ENCODE results near the gene ABRACL.

The ABRACL gene

DNA sequence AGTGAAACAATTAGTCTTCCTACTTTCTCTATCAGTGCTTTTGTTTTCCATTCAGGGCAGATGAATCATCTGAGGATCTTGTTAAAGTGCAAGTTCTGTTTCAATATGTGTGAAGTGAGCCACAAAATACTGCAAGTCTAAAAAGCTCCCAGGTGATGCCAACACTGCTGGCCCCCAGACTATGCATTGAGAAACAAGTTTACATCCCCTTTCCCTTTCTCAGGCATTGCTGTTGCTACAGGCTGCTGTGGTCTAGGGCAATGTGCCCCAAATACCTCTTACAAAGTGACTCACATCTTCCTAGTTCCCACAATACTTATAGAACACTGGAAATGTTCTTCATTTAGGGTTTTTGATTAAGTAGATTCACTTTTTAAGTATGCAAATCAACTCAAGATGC, 31.8 kb downstream of the ABRACL start:
- H3K79me2 ChIP-seq = no peaks in the 10 kb centered on the region
- TF ChIP-seq, protein P1, sequence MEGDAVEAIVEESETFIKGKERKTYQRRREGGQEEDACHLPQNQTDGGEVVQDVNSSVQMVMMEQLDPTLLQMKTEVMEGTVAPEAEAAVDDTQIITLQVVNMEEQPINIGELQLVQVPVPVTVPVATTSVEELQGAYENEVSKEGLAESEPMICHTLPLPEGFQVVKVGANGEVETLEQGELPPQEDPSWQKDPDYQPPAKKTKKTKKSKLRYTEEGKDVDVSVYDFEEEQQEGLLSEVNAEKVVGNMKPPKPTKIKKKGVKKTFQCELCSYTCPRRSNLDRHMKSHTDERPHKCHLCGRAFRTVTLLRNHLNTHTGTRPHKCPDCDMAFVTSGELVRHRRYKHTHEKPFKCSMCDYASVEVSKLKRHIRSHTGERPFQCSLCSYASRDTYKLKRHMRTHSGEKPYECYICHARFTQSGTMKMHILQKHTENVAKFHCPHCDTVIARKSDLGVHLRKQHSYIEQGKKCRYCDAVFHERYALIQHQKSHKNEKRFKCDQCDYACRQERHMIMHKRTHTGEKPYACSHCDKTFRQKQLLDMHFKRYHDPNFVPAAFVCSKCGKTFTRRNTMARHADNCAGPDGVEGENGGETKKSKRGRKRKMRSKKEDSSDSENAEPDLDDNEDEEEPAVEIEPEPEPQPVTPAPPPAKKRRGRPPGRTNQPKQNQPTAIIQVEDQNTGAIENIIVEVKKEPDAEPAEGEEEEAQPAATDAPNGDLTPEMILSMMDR (IDR thresholded peaks at IDR 0.05) = no peak
- no peak overlapping the region for H3K4me2 ChIP-seq (ENCODE audit: low read length)
- H3K27ac ChIP-seq = no peak overlapping the region
- no peak overlapping the region for H3K9ac ChIP-seq
- no peaks in the 10 kb centered on the region for H3K27me3 ChIP-seq (ENCODE audit: control insufficient read depth, insufficient read depth, low read length)
- H3K9me3 ChIP-seq (ENCODE audit: control insufficient read depth, low read length) = no peaks in the 10 kb centered on the region
- no peak overlapping the region for H3K4me3 ChIP-seq (ENCODE audit: low read depth, low read length)
- H2AFZ ChIP-seq = no peak overlapping the region
- H3K4me1 ChIP-seq = no peaks in the 10 kb centered on the region
- H3K36me3 ChIP-seq (ENCODE audit: control insufficient read depth, insufficient read depth, low read length) = no peaks in the 10 kb centered on the region

- no peaks in the 10 kb centered on the region for H3K36me3 ChIP-seq (ENCODE audit: control insufficient read depth, insufficient read depth, low read length)
- H3K4me2 ChIP-seq (ENCODE audit: low read length) = no peak overlapping the region
- TF ChIP-seq, protein P1 (IDR thresholded peaks at IDR 0.05) = no peak
- no peak overlapping the region for H2AFZ ChIP-seq
- no peak overlapping the region for H3K9ac ChIP-seq
- H3K9me3 ChIP-seq (ENCODE audit: control insufficient read depth, low read length) = no peaks in the 10 kb centered on the region
- H3K27me3 ChIP-seq (ENCODE audit: control insufficient read depth, insufficient read depth, low read length) = no peaks in the 10 kb centered on the region
- H3K4me3 ChIP-seq (ENCODE audit: low read depth, low read length) = no peak overlapping the region
- H3K27ac ChIP-seq = no peak overlapping the region
- H3K4me1 ChIP-seq = no peaks in the 10 kb centered on the region
- no peaks in the 10 kb centered on the region for H3K79me2 ChIP-seq
Observed at GRCh38 chr6:139062932-139063646, 34.5 kb downstream of the ABRACL start.

DNA sequence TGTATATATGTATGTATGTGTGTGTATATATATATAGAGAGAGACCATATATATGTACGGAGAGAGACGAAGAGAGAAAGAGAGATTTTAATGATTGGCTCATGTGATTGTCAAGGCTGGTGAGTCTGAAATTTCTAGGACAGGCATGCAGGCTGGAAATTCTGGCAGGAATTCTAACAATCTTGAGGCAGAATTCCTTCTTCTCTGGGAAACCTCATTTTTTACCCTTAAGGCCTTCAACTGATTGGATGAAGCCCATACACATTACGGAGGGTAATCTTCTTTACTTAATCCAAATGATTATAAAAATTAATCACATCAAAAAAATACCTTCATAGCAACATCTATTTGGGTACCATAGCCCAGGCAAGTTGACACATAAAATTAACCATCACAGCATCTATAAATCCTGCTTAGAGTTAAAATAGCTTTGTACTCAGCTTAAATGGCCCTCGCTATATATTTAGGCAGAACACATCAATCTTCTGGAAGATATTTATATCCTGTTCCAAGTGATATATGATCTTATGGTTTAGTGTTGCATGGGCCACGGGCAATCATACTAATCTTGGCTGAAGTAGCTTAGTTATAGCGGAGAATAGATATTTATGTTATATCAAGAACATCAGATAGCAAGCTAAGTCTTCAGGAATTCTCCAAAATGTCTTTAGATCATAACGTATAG, 36.6 kb downstream of the ABRACL start:
- TF ChIP-seq, protein P1 (IDR thresholded peaks at IDR 0.05) = no peak
- H3K36me3 ChIP-seq (ENCODE audit: control insufficient read depth, insufficient read depth, low read length) = no peaks in the 10 kb centered on the region
- no peaks in the 10 kb centered on the region for H3K27me3 ChIP-seq (ENCODE audit: control insufficient read depth, insufficient read depth, low read length)
- no peaks in the 10 kb centered on the region for H3K4me1 ChIP-seq
- no peak overlapping the region for H3K9ac ChIP-seq
- H3K27ac ChIP-seq = no peak overlapping the region
- no peaks in the 10 kb centered on the region for H3K79me2 ChIP-seq
- no peak overlapping the region for H3K4me2 ChIP-seq (ENCODE audit: low read length)
- H2AFZ ChIP-seq = no peak overlapping the region
- H3K4me3 ChIP-seq (ENCODE audit: low read depth, low read length) = no peak overlapping the region
- no peaks in the 10 kb centered on the region for H3K9me3 ChIP-seq (ENCODE audit: control insufficient read depth, low read length)

DNA sequence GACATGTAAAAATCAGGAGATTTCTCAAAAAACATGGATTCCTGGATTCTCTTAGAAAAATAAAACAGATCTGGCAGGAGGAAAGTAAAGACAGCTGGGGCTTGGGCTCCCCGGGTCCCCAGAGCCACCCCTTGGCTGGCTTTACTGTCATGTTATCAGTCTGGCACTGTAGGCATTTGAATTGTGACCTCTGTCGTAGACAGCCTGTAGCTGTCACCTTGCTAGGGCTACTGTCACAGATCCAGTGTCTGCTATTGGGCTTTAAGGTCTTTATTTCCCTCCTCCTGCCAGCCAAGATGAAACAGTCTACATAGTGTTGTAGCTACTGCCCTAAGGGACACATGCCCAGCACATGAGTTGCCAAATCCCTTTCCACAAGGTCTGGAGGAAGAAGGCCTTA, 37.5 kb downstream of the ABRACL start:
- Histone ChIP-seq H3K9ac (no peak overlapping the region), H3K4me2 (ENCODE audit: low read length) (no peak overlapping the region), H2AFZ (no peak overlapping the region), H3K27ac (no peak overlapping the region), H3K4me1 (no peaks in the 10 kb centered on the region), H3K36me3 (ENCODE audit: control insufficient read depth, insufficient read depth, low read length) (no peaks in the 10 kb centered on the region), H3K27me3 (ENCODE audit: control insufficient read depth, insufficient read depth, low read length) (no peaks in the 10 kb centered on the region), H3K9me3 (ENCODE audit: control insufficient read depth, low read length) (no peaks in the 10 kb centered on the region), H3K79me2 (no peaks in the 10 kb centered on the region), H3K4me3 (ENCODE audit: low read depth, low read length) (no peak overlapping the region)
- TF ChIP-seq, protein P1 (IDR thresholded peaks at IDR 0.05) = no peak
